HepG2 (cell line): ENCODE data around the gene LMAN1L. TPM values are rescaled to one million over a fixed set of nuclear protein-coding genes. Genes with fewer than 3 reads are reported as not detected.

ENCODE experiments used
- KAT8 ChIP-seq: IDR thresholded peaks from 2 replicates; pipeline ENCODE4 v1.6.1; 2016; ENCODE audit warnings: missing genetic modification reagents, missing compliant biosample characterization
- KMT2B ChIP-seq: IDR thresholded peaks from 2 replicates; pipeline ENCODE4 v1.6.1; 2016; ENCODE audit warnings: missing genetic modification reagents, missing compliant biosample characterization
- NFKB2 ChIP-seq: sonication (generic); formaldehyde crosslinking; IDR thresholded peaks from 2 replicates; pipeline ENCODE4 v1.4.0; 2020; ENCODE audit warnings: missing genetic modification reagents, borderline replicate concordance
- SP4 ChIP-seq: sonication (generic); formaldehyde crosslinking; IDR thresholded peaks from 2 replicates; pipeline ENCODE4 v1.8.1; 2023; ENCODE audit warnings: mild to moderate bottlenecking, missing genetic modification reagents
- ZNF225 ChIP-seq: sonication (generic); formaldehyde crosslinking; IDR thresholded peaks from 2 replicates; pipeline ENCODE4 v1.4.0; 2020; ENCODE audit warnings: mild to moderate bottlenecking, missing genetic modification reagents
- ZNF546 ChIP-seq: sonication (generic); formaldehyde crosslinking; conservative IDR thresholded peaks from 2 replicates; pipeline ENCODE4 v1.8.1; 2023; ENCODE audit warnings: mild to moderate bottlenecking, missing genetic modification reagents
- ZNF660 ChIP-seq: sonication (generic); formaldehyde crosslinking; IDR thresholded peaks from 2 replicates; pipeline ENCODE4 v1.5.1; 2020; ENCODE audit warnings: mild to moderate bottlenecking, low read depth, missing genetic modification reagents, borderline replicate concordance
- ZNF678 ChIP-seq: sonication (generic); formaldehyde crosslinking; IDR thresholded peaks from 2 replicates; pipeline ENCODE4 v1.4.0; 2020; ENCODE audit warnings: mild to moderate bottlenecking, missing genetic modification reagents
- ZNF782 ChIP-seq: sonication (generic); formaldehyde crosslinking; IDR thresholded peaks from 2 replicates; pipeline ENCODE4 v1.4.0; 2020; ENCODE audit warnings: missing genetic modification reagents, mild to moderate bottlenecking, borderline replicate concordance
- polyA plus RNA-seq, 8 experiments: library from polyadenylated mRNA; depleted of rRNA in 3 of 8; stranded (reverse) in 7 of 8; unstranded in 1 of 8; fragments of >200 nt; fragmentation: Illumina TruSeq in 4 of 8; extraction: Trizol in 4 of 8; gene quantifications; 2 replicates each; pipeline versions ENCODE4 v1.2.1 to v1.2.3, GENCODE V29; 2011 to 2016; ENCODE audit warnings: low read depth in 4 of 8, missing spikeins in 1 of 8, mixed read lengths in 1 of 8; ENCODE audit not compliant: insufficient read depth in 1 of 8
- total RNA-seq, 5 experiments: library from RNA; depleted of rRNA; stranded (reverse); fragments of >200 nt; fragmentation: Illumina TruSeq; extraction: Trizol; gene quantifications; 2 replicates each; pipeline ENCODE4 v1.2.3, GENCODE V29; 2016; ENCODE audit warnings: low read depth in 1 of 5
- TF ChIP-seq, protein P1 (sequence below), 2 experiments: sonication (generic) in 1 of 2; formaldehyde crosslinking in 1 of 2; IDR thresholded peaks; 2 replicates each; pipeline versions ENCODE4 v1.4.0 to v1.6.1; 2016 to 2020; ENCODE audit warnings: borderline replicate concordance in 1 of 2, low read depth in 1 of 2, mild to moderate bottlenecking in 1 of 2, missing genetic modification reagents in 1 of 2
- TF ChIP-seq, protein P2 (sequence below): sonication (generic); formaldehyde crosslinking; IDR thresholded peaks from 2 replicates; pipeline ENCODE4 v1.9.0; 2021; ENCODE audit warnings: mild to moderate bottlenecking, missing genetic modification reagents
- TF ChIP-seq, protein P3 (sequence below): sonication (generic); formaldehyde crosslinking; IDR thresholded peaks from 2 replicates; pipeline ENCODE4 v1.8.1; 2023; ENCODE audit warnings: mild to moderate bottlenecking, missing genetic modification reagents
- TF ChIP-seq, protein P4 (sequence below): sonication (generic); formaldehyde crosslinking; IDR thresholded peaks from 2 replicates; pipeline ENCODE4 v1.8.0; 2022; ENCODE audit warnings: low read depth, missing genetic modification reagents

Gene LMAN1L
- total and polyA plus RNA-seq, 2 of the 13 experiments (the other 11 are each of a cell fraction or from before 2014, with no cell fraction given), result not detected

DNA sequence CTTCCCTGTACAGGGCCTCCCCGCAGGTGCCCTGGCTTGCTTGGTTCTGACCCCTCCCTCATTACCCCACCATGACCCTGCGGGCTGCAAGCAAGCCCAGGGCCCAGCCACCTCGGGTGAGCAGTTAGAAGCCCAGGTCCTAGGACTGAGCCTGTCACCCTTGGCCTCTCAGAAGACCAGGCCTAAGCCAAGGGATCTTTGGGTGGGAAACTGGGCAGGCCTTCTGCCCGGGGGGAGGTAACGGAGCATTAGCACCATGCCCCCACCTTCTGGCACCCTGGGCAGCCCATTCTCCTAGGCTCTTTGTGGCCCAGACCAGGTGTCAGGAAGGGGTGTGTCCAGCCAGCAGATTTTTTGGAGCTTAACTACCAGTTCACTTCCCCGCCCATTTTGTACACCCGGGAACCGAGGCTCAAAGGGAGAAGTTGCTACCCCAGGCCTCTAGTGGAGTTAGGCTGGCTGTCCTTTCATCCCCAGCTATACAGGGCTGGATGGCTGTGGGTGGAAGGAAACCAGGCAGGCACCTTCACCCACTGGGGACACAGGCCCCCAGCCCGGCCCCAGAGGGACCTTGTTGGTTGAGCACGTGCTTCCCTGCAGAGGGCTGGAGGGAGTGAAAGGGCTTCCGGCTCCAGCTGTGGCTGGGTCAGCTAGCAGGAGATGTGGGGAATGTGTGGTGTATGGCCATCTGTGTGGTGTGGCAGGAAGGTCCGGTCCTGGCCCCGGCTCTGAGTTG lies 29.4 kb upstream of the LMAN1L start (continued):
- TF ChIP-seq, protein P1, sequence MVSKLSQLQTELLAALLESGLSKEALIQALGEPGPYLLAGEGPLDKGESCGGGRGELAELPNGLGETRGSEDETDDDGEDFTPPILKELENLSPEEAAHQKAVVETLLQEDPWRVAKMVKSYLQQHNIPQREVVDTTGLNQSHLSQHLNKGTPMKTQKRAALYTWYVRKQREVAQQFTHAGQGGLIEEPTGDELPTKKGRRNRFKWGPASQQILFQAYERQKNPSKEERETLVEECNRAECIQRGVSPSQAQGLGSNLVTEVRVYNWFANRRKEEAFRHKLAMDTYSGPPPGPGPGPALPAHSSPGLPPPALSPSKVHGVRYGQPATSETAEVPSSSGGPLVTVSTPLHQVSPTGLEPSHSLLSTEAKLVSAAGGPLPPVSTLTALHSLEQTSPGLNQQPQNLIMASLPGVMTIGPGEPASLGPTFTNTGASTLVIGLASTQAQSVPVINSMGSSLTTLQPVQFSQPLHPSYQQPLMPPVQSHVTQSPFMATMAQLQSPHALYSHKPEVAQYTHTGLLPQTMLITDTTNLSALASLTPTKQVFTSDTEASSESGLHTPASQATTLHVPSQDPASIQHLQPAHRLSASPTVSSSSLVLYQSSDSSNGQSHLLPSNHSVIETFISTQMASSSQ (IDR thresholded peaks at IDR 0.05; ENCODE audit: low read depth), result no peak
- TF ChIP-seq, protein P1 (CRISPR knock-in tag; IDR thresholded peaks at IDR 0.05; ENCODE audit: borderline replicate concordance), result 0 out of 2 replicates have a peak, but pooled peaks have one; percentile 10
- TF ChIP-seq, protein P2, sequence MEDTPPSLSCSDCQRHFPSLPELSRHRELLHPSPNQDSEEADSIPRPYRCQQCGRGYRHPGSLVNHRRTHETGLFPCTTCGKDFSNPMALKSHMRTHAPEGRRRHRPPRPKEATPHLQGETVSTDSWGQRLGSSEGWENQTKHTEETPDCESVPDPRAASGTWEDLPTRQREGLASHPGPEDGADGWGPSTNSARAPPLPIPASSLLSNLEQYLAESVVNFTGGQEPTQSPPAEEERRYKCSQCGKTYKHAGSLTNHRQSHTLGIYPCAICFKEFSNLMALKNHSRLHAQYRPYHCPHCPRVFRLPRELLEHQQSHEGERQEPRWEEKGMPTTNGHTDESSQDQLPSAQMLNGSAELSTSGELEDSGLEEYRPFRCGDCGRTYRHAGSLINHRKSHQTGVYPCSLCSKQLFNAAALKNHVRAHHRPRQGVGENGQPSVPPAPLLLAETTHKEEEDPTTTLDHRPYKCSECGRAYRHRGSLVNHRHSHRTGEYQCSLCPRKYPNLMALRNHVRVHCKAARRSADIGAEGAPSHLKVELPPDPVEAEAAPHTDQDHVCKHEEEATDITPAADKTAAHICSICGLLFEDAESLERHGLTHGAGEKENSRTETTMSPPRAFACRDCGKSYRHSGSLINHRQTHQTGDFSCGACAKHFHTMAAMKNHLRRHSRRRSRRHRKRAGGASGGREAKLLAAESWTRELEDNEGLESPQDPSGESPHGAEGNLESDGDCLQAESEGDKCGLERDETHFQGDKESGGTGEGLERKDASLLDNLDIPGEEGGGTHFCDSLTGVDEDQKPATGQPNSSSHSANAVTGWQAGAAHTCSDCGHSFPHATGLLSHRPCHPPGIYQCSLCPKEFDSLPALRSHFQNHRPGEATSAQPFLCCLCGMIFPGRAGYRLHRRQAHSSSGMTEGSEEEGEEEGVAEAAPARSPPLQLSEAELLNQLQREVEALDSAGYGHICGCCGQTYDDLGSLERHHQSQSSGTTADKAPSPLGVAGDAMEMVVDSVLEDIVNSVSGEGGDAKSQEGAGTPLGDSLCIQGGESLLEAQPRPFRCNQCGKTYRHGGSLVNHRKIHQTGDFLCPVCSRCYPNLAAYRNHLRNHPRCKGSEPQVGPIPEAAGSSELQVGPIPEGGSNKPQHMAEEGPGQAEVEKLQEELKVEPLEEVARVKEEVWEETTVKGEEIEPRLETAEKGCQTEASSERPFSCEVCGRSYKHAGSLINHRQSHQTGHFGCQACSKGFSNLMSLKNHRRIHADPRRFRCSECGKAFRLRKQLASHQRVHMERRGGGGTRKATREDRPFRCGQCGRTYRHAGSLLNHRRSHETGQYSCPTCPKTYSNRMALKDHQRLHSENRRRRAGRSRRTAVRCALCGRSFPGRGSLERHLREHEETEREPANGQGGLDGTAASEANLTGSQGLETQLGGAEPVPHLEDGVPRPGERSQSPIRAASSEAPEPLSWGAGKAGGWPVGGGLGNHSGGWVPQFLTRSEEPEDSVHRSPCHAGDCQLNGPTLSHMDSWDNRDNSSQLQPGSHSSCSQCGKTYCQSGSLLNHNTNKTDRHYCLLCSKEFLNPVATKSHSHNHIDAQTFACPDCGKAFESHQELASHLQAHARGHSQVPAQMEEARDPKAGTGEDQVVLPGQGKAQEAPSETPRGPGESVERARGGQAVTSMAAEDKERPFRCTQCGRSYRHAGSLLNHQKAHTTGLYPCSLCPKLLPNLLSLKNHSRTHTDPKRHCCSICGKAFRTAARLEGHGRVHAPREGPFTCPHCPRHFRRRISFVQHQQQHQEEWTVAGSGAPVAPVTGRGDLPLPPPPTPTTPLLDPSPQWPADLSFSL, result no peak
- TF ChIP-seq ZNF678 (CRISPR knock-in tag) (no peak), ZNF546 (0 out of 2 replicates have a peak, but pooled peaks have one; percentile 20), ZNF782 (CRISPR knock-in tag) (no peak), NFKB2 (CRISPR knock-in tag) (peak; percentile 70; the same call in 1 of the 2 replicates), KAT8 (CRISPR knock-in tag) (0 out of 2 replicates have a peak, but pooled peaks have one; percentile 28), KMT2B (CRISPR knock-in tag) (no peak), ZNF660 (CRISPR knock-in tag) (no peak), SP4 (CRISPR knock-in tag) (peak; percentile 61), ZNF225 (CRISPR knock-in tag) (no peak)
- TF ChIP-seq, protein P3, sequence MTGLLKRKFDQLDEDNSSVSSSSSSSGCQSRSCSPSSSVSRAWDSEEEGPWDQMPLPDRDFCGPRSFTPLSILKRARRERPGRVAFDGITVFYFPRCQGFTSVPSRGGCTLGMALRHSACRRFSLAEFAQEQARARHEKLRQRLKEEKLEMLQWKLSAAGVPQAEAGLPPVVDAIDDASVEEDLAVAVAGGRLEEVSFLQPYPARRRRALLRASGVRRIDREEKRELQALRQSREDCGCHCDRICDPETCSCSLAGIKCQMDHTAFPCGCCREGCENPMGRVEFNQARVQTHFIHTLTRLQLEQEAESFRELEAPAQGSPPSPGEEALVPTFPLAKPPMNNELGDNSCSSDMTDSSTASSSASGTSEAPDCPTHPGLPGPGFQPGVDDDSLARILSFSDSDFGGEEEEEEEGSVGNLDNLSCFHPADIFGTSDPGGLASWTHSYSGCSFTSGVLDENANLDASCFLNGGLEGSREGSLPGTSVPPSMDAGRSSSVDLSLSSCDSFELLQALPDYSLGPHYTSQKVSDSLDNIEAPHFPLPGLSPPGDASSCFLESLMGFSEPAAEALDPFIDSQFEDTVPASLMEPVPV (CRISPR knock-in tag), result 0 out of 2 replicates have a peak, but pooled peaks have one; percentile 39
- TF ChIP-seq, protein P4, sequence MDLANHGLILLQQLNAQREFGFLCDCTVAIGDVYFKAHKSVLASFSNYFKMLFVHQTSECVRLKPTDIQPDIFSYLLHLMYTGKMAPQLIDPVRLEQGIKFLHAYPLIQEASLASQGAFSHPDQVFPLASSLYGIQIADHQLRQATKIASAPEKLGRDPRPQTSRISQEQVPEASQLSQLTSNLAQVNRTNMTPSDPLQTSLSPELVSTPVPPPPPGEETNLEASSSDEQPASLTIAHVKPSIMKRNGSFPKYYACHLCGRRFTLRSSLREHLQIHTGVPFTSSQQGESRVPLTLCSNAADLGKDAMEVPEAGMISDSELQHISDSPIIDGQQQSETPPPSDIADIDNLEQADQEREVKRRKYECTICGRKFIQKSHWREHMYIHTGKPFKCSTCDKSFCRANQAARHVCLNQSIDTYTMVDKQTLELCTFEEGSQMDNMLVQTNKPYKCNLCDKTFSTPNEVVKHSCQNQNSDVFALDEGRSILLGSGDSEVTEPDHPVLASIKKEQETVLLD (CRISPR knock-in tag), result no peak
